Forelimb muscle (tissue), 1 donor: ENCODE measurements around the gene AXIN1. TPM values are rescaled to one million over a fixed set of nuclear protein-coding genes. Genes with fewer than 3 reads are reported as not detected.

Experiments
- DNase-seq: peaks from one replicate; pipeline ENCODE4 v3.0.0-alpha.2; 2013; ENCODE audit warnings: low read depth
- polyA plus RNA-seq: library from polyadenylated mRNA; unstranded; fragments of 120-200 nt; gene quantifications from one replicate; pipeline ENCODE4 v1.2.1, GENCODE V29; 2013; ENCODE audit not compliant: insufficient read length

Gene AXIN1
- polyA plus RNA-seq, 1 donor = 11.3 TPM

- no peak for DNase-seq
Measured at GRCh38 chr16:333406-334094, 19.0 kb downstream of the AXIN1 start.

- DNase-seq = peak; percentile 26
Measured at GRCh38 chr16:331181-331814, 21.2 kb downstream of the AXIN1 start.

- no peak for DNase-seq
Measured at GRCh38 chr16:330741-331140, 21.8 kb downstream of the AXIN1 start.

DNA sequence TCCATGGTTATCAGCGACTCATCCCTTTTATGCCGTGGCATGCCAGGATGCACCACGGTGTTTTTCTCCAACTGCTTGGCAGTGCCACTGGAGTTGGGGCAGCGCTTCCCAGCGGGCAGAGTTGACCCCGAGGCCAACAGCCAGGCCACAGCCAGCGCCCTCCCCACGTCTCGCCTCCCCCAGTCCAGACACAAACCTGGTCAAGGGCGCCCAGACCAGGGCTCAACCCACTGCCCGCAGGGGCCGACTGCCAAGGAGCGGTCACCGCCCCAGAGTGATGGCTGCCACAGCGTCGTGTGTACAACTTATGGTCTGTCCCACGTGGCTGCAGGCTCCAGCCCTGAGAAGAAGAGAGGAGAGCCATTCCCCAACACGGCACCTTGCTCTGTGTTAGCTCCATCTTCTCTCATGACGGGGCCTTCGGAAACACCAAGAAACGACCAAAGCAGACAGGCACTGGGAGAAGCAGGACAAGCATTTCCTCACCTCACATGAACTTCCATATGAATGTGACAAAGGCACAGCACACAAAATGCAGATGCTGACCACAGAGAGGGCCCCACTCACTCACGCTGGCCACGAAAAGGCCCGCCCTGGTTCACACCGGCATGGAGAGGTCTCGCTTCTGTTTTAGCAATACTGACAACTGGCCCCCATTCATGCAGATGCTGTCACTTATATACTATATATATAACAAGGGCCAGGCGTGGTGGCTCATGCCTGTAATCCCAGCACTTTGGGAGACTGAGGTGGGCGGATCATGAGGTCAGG is 27.0 kb downstream of the AXIN1 start:
- no peak for DNase-seq

- no peak for DNase-seq
Measured at GRCh38 chr16:324451-325334, 27.8 kb downstream of the AXIN1 start.

DNA sequence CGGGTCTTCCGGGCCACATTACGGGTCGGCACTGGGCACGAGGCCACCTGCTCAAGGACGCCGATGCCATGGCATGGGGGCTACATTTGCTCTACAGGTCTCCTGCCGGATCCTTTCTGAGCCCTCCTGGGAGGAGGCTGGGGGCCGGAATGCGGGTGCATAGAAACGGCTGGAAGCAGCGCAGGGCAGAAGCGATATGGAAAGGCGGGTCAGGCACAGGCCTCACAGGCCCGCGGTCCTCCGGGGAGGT is 28.4 kb downstream of the AXIN1 start:
- DNase-seq = no peak

DNA sequence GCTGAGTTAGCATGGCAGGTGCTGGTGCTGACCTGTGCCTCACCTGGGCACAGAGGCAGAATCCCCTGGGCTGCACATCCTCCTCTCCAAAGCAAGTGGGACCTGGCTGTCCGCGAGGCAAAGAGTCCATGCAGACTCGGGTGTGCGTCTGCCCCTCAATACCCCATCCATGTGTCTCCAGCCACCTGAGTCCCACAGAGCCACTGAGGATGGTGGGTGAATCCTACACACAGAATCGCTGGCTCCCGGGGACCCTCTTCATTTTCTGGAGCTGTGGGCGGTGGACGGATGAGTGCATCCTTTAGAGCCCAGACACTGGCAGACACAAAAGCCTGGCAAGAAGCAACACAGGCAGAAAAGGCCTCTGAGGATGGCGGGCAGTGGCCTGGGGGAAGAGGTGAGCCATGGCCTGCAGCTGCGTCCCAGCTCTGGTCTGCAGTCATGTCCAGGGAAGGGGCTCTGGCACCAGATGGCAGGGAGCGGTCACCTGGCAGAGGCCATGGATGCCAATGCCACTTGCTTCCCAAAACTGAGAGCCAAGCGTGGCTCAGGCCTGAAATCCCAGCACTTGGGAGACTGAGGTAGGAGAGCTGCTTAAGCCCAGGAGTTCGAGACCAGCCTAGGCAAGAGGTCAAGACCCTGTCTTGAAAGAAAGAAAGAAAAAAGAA is 29.9 kb downstream of the AXIN1 start:
- no peak for DNase-seq

GRCh38 chr16:321532-321931 is 31.0 kb downstream of the AXIN1 start:
- DNase-seq = no peak

DNA sequence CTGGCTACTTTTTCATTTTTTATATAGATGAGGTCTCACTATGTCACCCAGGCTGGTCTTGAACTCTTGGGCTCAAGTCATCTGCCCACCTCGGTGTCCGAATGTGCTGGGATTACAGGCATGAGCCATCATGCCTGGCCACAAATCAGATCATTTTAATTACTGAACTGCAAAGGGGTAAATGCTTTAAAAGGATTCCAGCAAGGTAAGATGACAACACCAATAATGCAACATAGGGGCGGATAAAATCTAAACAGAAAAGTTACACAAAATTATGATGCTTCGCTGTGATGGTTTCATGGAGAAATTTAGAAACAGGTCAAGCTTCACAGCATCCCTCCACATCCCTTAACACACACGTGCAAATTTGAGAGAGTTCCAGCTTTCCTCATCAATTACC is 32.3 kb downstream of the AXIN1 start:
- no peak for DNase-seq

- no peak for DNase-seq
Measured at GRCh38 chr16:318628-319027, 33.9 kb downstream of the AXIN1 start.

DNA sequence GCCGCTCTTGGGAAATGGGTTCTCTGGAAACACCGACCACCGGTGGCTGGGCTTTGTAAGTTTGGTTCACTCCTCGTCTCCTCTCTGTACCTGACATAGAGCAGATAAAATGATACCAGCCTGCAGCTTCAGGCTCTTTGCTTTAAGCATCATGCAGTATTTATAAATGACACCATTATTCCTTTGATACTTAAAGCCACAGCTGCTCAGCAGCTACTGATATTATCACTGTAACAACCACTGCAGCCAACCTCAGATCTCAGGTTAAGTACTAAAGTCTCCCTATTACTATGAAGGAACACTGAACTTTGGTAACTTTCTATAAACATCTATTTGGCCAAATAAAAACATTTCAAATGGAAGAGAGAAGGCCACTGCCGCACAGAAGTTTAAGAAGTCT is 34.9 kb downstream of the AXIN1 start:
- no peak for DNase-seq

- no peak for DNase-seq
Measured at GRCh38 chr16:316741-317464, 35.6 kb downstream of the AXIN1 start.

DNA sequence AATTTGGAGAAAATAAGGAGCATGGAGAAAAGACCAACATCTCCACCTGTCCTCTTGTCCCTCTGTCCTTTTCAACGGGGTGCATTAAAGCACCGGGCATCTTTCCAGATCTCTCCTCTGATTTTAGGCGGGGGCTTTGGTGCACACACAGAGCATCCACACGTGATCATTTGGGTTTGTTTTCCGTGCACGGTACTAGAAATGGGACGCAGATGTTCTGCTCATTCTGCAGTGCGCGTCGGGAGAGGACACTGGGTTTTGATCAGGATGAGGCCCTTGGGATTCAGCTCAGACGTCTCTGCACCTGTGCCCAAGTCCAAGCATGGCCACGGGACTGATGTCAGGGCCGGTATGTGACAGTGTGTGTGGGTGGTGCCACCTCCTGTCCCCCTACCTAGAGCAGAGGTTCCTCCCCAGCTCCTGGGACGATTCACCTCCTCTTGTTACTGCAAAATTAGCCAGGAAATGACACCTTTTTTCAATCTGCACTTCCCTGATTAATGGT is 37.7 kb downstream of the AXIN1 start:
- no peak for DNase-seq

- no peak for DNase-seq
Measured at GRCh38 chr16:314351-314750, 38.2 kb downstream of the AXIN1 start.

DNA sequence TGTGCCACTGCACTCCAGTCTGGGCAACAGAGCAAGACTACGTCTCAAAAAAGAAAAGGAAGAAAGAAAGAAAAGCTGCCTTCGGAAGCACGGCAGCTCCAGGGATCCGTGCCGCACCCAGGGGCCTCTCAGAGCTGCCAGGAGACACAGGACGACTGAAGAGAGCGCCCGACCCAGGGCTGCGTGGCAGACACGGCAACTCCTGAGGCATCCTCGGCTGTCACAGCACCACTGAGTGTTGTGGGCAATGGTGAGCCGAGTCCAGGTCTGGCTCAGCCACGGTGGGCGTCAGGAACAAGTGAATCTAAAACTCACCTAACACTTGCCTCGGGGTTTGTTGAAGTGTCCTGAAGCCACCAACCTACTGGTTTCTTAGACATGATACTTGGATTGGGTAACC is 40.8 kb downstream of the AXIN1 start:
- no peak for DNase-seq

DNA sequence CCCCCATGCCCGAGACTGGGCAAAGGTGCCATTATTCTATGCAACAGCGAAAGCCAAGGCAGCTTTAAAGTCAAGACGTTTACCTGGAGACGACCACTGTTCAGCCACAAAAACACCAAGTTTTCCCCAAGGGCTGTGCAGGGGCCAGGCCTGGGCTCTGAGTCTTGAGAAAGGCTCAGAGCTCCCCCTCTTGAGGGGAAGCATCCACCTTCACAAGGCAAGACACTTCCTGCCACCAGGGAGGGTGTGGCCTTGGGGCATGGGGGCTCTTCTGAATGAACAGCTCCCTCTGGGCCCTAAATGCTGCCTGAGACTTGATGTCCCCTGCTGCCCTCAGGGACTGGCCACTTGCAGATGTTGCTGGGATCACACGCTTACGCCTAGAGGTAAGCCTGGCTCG is 43.0 kb downstream of the AXIN1 start:
- DNase-seq = no peak

DNA sequence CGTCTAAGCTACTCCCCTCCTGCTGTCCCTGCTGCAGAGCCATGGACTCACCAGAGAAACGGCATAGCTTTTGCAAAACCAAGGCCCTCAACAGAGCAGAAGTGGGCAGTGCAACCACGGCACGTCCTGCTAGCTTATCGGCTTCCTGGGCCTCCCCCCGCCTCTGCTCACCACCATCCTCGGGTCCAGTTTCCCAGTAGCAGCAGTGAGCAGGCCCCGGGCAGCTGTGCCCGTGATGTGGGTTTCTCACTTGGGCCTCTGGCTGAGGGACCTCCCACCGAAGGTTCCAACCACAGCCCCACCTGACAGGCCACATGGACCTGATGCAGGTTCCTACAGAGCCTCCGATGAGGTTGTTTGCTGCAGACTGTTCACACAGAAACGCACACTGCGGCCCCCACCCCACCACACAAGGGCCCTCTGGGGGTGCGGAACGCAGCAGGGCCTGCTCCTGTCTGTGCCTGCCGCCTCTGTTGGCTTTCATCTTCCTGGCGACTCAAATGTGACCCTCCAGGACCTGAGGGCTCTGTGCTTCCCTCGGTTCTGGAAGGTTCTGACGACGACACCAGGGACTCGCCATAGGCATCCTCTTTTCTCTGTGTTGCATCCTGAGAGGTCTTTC is 44.7 kb downstream of the AXIN1 start:
- DNase-seq = no peak

- DNase-seq = no peak
Measured at GRCh38 chr16:306911-307370, 45.6 kb downstream of the AXIN1 start.

GRCh38 chr16:305916-306626 is 46.5 kb downstream of the AXIN1 start:
- no peak for DNase-seq
